Measurements from ENCODE around the gene CYP3A7.

DNA sequence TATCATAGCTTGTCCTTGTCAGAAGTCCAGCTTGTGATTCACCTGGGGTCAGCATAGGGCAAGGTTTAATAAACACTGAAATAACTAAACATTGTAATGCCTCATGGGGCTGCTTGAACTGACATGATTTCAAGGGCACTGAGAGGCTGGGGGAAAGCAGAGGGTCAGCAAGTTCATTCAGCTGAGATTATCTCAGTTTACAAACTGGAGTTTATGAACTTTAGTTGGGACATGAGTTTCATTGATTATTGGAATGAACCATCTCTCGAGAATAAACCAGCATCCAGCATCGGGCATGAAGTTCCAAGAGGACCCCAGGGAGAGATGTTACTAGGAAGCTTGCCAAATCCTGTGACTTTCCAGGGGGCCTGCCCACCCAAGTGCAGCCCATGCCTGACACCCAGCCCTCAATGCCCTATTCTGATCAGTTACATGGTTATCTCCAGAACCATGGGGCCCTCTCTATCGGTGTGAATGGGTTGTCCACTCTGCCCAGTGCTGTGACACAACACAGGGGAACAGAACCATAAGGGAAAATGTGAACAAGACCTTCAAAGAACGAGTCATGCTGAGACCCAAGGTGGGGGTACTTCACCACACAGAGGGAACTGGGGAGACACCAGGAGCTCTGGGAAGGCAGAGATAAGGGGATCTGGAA lies 7.9 kb upstream of the CYP3A7 start:
- no peak for TF ChIP-seq POLR2A (IDR thresholded peaks at IDR 0.05)
- TF ChIP-seq, protein P1, sequence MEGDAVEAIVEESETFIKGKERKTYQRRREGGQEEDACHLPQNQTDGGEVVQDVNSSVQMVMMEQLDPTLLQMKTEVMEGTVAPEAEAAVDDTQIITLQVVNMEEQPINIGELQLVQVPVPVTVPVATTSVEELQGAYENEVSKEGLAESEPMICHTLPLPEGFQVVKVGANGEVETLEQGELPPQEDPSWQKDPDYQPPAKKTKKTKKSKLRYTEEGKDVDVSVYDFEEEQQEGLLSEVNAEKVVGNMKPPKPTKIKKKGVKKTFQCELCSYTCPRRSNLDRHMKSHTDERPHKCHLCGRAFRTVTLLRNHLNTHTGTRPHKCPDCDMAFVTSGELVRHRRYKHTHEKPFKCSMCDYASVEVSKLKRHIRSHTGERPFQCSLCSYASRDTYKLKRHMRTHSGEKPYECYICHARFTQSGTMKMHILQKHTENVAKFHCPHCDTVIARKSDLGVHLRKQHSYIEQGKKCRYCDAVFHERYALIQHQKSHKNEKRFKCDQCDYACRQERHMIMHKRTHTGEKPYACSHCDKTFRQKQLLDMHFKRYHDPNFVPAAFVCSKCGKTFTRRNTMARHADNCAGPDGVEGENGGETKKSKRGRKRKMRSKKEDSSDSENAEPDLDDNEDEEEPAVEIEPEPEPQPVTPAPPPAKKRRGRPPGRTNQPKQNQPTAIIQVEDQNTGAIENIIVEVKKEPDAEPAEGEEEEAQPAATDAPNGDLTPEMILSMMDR (IDR thresholded peaks at IDR 0.05), result no peak
